WTC11 (cell line): ENCODE results near the gene COL4A1. TPM values are rescaled to one million over a fixed set of nuclear protein-coding genes. Genes with fewer than 3 reads are reported as not detected.
A peak's percentile ranks its signal among the peaks of the same experiment; 100 is the strongest.

ENCODE experiments used
- ATAC-seq: fragments of 200-7000 bp; cut with Tn5 transposase; 2 replicates; pipeline ENCODE4 v1.10.0; 2021; ENCODE audit warnings: mild to moderate bottlenecking, moderate library complexity
- CTCF ChIA-PET: fragments of 300-600 bp; sonication (Branson Sonifier 250); formaldehyde crosslinking; loops from one replicate; lab custom pipeline; 2021; ENCODE audit warnings: antibody characterized with exemption; lab: Charles Lee
- POLR2A ChIA-PET: fragments of 350-600 bp; sonication (Branson Sonifier 250); formaldehyde crosslinking; loops from one replicate; lab custom pipeline; 2021; ENCODE audit warnings: antibody characterized with exemption; lab: Charles Lee
- DNase-seq: peaks from one replicate; pipeline ENCODE4 v3.0.0; 2021; ENCODE audit warnings: low spot score
- H3K27ac Mint-ChIP-seq: 2 replicates; pipeline ENCODE4 v1.8.0; 2021; ENCODE audit warnings: mixed read lengths
- H3K27me3 Mint-ChIP-seq: 2 replicates; pipeline ENCODE4 v1.8.0; 2021; ENCODE audit warnings: low read depth, mild to moderate bottlenecking, moderate library complexity, mixed read lengths
- H3K36me3 Mint-ChIP-seq: 2 replicates; pipeline ENCODE4 v1.8.0; 2021; ENCODE audit warnings: mixed read lengths
- H3K4me1 Mint-ChIP-seq: 2 replicates; pipeline ENCODE4 v1.8.0; 2022; ENCODE audit warnings: mixed read lengths
- H3K4me3 Mint-ChIP-seq: 2 replicates; pipeline ENCODE4 v1.8.0; 2021; ENCODE audit warnings: mild to moderate bottlenecking, moderate library complexity, mixed read lengths
- H3K9me3 Mint-ChIP-seq: 2 replicates; pipeline ENCODE4 v1.8.0; 2021; ENCODE audit warnings: mixed read lengths
- ATF1 ChIP-seq: sonication (generic); formaldehyde crosslinking; IDR thresholded peaks from 2 replicates; pipeline ENCODE4 v1.8.1; 2023; ENCODE audit warnings: mild to moderate bottlenecking, moderate library complexity, missing genetic modification reagents
- ELF4 ChIP-seq: sonication (generic); formaldehyde crosslinking; IDR thresholded peaks from 2 replicates; pipeline ENCODE4 v1.8.1; 2022; ENCODE audit warnings: low read depth, mild to moderate bottlenecking, moderate library complexity, missing genetic modification reagents
- EMX1 ChIP-seq: fragments of 250-450 bp; sonication (Bioruptor Pico); IDR thresholded peaks from 2 replicates; pipeline ENCODE4 v1.8.0; 2021; ENCODE audit warnings: mild to moderate bottlenecking
- ETV6 ChIP-seq: sonication (generic); formaldehyde crosslinking; IDR thresholded peaks from 2 replicates; pipeline ENCODE4 v1.8.1; 2022; ENCODE audit warnings: mild to moderate bottlenecking, missing genetic modification reagents
- FOXK1 ChIP-seq: sonication (generic); formaldehyde crosslinking; IDR thresholded peaks from 2 replicates; pipeline ENCODE4 v1.8.0; 2022; ENCODE audit warnings: mild to moderate bottlenecking, moderate library complexity, missing genetic modification reagents
- GABPB1 ChIP-seq: sonication (generic); formaldehyde crosslinking; IDR thresholded peaks from 2 replicates; pipeline ENCODE4 v1.8.1; 2023; ENCODE audit warnings: mild to moderate bottlenecking, missing genetic modification reagents
- HMGA2 ChIP-seq: fragments of 250-450 bp; sonication (Bioruptor Pico); IDR thresholded peaks from 2 replicates; pipeline ENCODE4 v1.4.0; 2021; ENCODE audit warnings: mild to moderate bottlenecking, moderate library complexity
- MXD4 ChIP-seq: fragments of 250-450 bp; sonication (Bioruptor Pico); IDR thresholded peaks from 2 replicates; pipeline ENCODE4 v1.8.0; 2021; ENCODE audit warnings: mild to moderate bottlenecking, moderate library complexity, borderline replicate concordance
- MYBL2 ChIP-seq: sonication (generic); formaldehyde crosslinking; IDR thresholded peaks from 2 replicates; pipeline ENCODE4 v1.8.1; 2023; ENCODE audit warnings: mild to moderate bottlenecking, moderate library complexity, missing genetic modification reagents
- RELA ChIP-seq: sonication (generic); formaldehyde crosslinking; IDR thresholded peaks from 2 replicates; pipeline ENCODE4 v1.8.1; 2022; ENCODE audit warnings: missing genetic modification reagents, mild to moderate bottlenecking, borderline replicate concordance
- TCF7 ChIP-seq: sonication (generic); formaldehyde crosslinking; IDR thresholded peaks from 2 replicates; pipeline ENCODE4 v1.8.0; 2022; ENCODE audit warnings: mild to moderate bottlenecking, low read depth, missing genetic modification reagents, moderate library complexity
- ZNF219 ChIP-seq: sonication (generic); formaldehyde crosslinking; IDR thresholded peaks from 2 replicates; pipeline ENCODE4 v1.8.0; 2023; ENCODE audit warnings: missing genetic modification reagents, mild to moderate bottlenecking, borderline replicate concordance
- ZNF232 ChIP-seq: sonication (generic); formaldehyde crosslinking; IDR thresholded peaks from 2 replicates; pipeline ENCODE4 v1.8.0; 2022; ENCODE audit warnings: mild to moderate bottlenecking, missing genetic modification reagents
- ZNF317 ChIP-seq: sonication (generic); formaldehyde crosslinking; IDR thresholded peaks from 2 replicates; pipeline ENCODE4 v1.8.1; 2023; ENCODE audit warnings: low read depth, mild to moderate bottlenecking, moderate library complexity, missing genetic modification reagents, borderline replicate concordance
- ZNF416 ChIP-seq: fragments of 250-450 bp; sonication (Bioruptor Pico); IDR thresholded peaks from 2 replicates; pipeline ENCODE4 v1.9.0; 2021; ENCODE audit warnings: mild to moderate bottlenecking, inconsistent platforms
- total RNA-seq: library from RNA; stranded (reverse); gene quantifications from 3 replicates; pipeline ENCODE4 v1.2.3, GENCODE V29; 2021
- TF ChIP-seq, protein P1 (sequence below): sonication (generic); formaldehyde crosslinking; IDR thresholded peaks from 2 replicates; pipeline ENCODE4 v1.8.1; 2022; ENCODE audit warnings: mild to moderate bottlenecking, moderate library complexity, missing genetic modification reagents
- TF ChIP-seq, protein P2 (sequence below): fragments of 250-450 bp; sonication (Bioruptor Pico); conservative IDR thresholded peaks from 2 replicates; pipeline ENCODE4 v1.9.0; 2021; ENCODE audit warnings: mild to moderate bottlenecking
- TF ChIP-seq, protein P3 (sequence below): sonication (generic); formaldehyde crosslinking; IDR thresholded peaks from 2 replicates; pipeline ENCODE4 v1.8.1; 2022; ENCODE audit warnings: missing genetic modification reagents, borderline replicate concordance
- TF ChIP-seq, protein P4 (sequence below): sonication (generic); formaldehyde crosslinking; IDR thresholded peaks from 2 replicates; pipeline ENCODE4 v1.8.0; 2022; ENCODE audit warnings: mild to moderate bottlenecking, missing genetic modification reagents
- TF ChIP-seq, protein P5 (sequence below): sonication (generic); formaldehyde crosslinking; conservative IDR thresholded peaks from 2 replicates; pipeline ENCODE4 v1.8.1; 2023; ENCODE audit warnings: mild to moderate bottlenecking, low read depth, missing genetic modification reagents, moderate library complexity
- TF ChIP-seq, protein P6 (sequence below): sonication (generic); formaldehyde crosslinking; IDR thresholded peaks from 2 replicates; pipeline ENCODE4 v1.8.1; 2022; ENCODE audit warnings: mild to moderate bottlenecking, missing genetic modification reagents, moderate library complexity, borderline replicate concordance

COL4A1 gene
- total RNA-seq, 1 experiment from 2014 or later, result 89.6 TPM

DNA sequence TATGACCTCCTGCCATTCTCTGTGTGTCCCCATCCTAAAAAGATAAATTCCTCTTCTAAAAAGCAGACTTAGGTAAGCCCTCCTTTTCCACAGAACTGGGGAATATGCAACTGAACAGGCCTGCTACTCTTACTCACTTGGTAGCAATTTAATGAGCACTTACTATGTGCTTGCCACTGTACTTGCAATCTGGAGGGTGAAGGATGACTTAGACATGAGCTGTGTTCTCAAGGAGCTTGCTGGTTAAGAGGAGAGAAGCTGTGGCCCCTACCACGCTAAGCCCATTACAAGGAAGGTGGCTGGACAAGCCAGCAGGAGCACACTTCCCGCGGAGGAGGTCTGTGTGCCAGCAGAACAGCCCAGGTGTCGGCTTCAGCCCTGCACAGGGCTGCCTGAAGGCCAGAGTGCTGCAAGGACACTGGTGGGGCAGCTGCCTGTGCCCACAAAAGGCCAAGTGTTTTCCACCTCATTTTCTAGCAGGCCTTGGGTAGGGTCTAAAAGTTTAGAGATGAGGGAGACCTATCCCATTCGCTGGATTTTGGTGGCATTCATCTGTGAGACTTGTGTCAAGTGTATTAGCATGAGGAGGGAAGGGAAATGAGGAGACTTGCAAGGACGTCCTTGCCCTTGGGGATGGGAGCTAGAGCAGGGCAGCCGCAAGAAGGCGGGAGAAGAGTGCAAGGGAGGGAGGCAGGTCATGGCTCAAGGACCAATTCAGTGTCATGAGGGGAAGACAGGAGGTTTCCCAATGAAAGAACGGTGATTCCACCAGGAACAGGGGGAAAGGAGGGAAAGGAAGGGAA lies 52.0 kb downstream of the COL4A1 start:
- CTCF ChIA-PET, result no interaction called here
- TF ChIP-seq ETV6 (CRISPR knock-in tag), result peak; percentile 32; the same call in 1 of the 2 replicates
- TF ChIP-seq, protein P1, sequence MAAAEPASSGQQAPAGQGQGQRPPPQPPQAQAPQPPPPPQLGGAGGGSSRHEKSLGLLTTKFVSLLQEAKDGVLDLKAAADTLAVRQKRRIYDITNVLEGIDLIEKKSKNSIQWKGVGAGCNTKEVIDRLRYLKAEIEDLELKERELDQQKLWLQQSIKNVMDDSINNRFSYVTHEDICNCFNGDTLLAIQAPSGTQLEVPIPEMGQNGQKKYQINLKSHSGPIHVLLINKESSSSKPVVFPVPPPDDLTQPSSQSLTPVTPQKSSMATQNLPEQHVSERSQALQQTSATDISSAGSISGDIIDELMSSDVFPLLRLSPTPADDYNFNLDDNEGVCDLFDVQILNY (CRISPR knock-in tag), result no peak
- DNase-seq (no peak), ATAC-seq (peak; percentile 65)
- peak overlapping the region; percentile 87 for H3K27ac Mint-ChIP-seq
- peaks cover 5% of the 10 kb centered on the region for H3K4me1 Mint-ChIP-seq
- H3K27me3 Mint-ChIP-seq, result no peaks in the 10 kb centered on the region
- H3K4me3 Mint-ChIP-seq, result no peak overlapping the region
- no peaks in the 10 kb centered on the region for H3K36me3 Mint-ChIP-seq
- no peaks in the 10 kb centered on the region for H3K9me3 Mint-ChIP-seq
- POLR2A ChIA-PET, result no interaction called here

DNA sequence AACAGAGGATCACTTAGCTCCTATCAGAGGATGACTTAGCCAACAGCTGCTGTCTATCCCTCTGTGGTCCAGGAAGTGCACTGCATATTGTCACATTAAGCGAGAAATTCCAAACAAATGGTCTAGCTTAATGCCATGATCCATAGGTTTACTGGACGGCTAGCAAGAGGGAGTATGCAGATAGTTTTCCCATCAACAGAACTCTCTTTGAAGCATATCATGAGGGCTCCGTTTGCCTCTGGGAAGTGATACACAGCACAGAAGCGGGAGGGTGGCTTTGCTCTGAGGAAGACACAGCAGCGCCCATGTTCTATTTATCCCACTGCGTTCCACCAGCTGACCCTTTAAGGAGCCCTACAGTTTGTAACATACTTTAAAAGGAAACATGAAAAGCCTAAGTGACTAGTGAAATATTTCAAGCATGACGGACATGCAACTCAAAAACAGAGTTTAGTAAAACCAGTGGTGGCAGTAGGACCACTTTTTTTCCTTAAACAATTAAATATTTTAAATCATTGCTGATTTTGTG lies 52.7 kb downstream of the COL4A1 start:
- Mint-ChIP-seq H3K27me3 (no peaks in the 10 kb centered on the region), H3K36me3 (no peaks in the 10 kb centered on the region), H3K9me3 (no peaks in the 10 kb centered on the region), H3K27ac (no peak overlapping the region; the same call in 1 of the 2 replicates), H3K4me1 (peaks cover 5% of the 10 kb centered on the region), H3K4me3 (no peak overlapping the region)
- DNase-seq, result no peak
- no peak for TF ChIP-seq GABPB1 (CRISPR knock-in tag)
- TF ChIP-seq, protein P2, sequence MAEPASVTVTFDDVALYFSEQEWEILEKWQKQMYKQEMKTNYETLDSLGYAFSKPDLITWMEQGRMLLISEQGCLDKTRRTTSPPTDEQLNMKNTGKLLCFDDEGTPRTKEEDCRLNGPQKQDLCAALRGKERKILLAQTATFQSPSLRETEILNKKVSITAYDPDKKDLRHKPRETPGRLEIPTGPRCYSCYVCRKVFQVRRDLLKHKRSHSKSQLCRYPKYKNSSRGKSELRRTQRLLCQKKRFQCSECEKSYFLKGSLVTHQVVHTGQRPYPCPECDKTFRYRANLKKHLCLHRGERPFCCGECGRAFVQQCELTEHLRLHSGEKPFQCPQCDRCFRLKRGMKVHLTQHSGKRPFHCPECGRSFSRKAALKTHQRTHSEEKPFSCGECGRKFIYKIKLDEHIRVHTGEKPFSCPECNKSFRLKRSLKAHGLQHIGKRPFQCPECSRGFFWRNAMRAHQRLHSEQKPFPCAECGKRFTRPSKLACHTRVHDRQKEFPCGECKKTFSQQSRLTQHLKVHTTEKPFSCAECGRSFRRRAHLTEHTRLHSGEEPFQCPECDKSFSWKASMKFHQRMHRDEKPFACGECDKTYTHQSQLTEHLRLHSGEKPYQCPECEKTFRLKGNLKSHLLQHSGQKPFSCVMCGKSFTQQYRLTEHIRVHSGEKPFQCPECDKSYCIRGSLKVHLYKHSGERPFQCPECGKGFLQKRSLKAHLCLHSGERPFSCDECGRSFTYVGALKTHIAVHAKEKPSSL, result no peak
- no peak for TF ChIP-seq ELF4 (CRISPR knock-in tag)
- TF ChIP-seq TCF7 (CRISPR knock-in tag), result no peak
- TF ChIP-seq, protein P3, sequence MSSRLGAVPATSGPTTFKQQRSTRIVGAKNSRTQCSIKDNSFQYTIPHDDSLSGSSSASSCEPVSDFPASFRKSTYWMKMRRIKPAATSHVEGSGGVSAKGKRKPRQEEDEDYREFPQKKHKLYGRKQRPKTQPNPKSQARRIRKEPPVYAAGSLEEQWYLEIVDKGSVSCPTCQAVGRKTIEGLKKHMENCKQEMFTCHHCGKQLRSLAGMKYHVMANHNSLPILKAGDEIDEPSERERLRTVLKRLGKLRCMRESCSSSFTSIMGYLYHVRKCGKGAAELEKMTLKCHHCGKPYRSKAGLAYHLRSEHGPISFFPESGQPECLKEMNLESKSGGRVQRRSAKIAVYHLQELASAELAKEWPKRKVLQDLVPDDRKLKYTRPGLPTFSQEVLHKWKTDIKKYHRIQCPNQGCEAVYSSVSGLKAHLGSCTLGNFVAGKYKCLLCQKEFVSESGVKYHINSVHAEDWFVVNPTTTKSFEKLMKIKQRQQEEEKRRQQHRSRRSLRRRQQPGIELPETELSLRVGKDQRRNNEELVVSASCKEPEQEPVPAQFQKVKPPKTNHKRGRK, result no peak
- TF ChIP-seq, protein P4, sequence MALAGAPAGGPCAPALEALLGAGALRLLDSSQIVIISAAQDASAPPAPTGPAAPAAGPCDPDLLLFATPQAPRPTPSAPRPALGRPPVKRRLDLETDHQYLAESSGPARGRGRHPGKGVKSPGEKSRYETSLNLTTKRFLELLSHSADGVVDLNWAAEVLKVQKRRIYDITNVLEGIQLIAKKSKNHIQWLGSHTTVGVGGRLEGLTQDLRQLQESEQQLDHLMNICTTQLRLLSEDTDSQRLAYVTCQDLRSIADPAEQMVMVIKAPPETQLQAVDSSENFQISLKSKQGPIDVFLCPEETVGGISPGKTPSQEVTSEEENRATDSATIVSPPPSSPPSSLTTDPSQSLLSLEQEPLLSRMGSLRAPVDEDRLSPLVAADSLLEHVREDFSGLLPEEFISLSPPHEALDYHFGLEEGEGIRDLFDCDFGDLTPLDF (CRISPR knock-in tag), result no peak
- TF ChIP-seq ZNF416 (CRISPR knock-in tag), result no peak
- no peak for TF ChIP-seq MYBL2 (CRISPR knock-in tag)
- no peak for TF ChIP-seq ZNF317
- no peak for TF ChIP-seq EMX1 (CRISPR knock-in tag)
- TF ChIP-seq ZNF232 (CRISPR knock-in tag), result no peak
- no peak for TF ChIP-seq RELA (CRISPR knock-in tag)
- TF ChIP-seq, protein P5, sequence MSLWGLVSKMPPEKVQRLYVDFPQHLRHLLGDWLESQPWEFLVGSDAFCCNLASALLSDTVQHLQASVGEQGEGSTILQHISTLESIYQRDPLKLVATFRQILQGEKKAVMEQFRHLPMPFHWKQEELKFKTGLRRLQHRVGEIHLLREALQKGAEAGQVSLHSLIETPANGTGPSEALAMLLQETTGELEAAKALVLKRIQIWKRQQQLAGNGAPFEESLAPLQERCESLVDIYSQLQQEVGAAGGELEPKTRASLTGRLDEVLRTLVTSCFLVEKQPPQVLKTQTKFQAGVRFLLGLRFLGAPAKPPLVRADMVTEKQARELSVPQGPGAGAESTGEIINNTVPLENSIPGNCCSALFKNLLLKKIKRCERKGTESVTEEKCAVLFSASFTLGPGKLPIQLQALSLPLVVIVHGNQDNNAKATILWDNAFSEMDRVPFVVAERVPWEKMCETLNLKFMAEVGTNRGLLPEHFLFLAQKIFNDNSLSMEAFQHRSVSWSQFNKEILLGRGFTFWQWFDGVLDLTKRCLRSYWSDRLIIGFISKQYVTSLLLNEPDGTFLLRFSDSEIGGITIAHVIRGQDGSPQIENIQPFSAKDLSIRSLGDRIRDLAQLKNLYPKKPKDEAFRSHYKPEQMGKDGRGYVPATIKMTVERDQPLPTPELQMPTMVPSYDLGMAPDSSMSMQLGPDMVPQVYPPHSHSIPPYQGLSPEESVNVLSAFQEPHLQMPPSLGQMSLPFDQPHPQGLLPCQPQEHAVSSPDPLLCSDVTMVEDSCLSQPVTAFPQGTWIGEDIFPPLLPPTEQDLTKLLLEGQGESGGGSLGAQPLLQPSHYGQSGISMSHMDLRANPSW, result no peak
- TF ChIP-seq, protein P6, sequence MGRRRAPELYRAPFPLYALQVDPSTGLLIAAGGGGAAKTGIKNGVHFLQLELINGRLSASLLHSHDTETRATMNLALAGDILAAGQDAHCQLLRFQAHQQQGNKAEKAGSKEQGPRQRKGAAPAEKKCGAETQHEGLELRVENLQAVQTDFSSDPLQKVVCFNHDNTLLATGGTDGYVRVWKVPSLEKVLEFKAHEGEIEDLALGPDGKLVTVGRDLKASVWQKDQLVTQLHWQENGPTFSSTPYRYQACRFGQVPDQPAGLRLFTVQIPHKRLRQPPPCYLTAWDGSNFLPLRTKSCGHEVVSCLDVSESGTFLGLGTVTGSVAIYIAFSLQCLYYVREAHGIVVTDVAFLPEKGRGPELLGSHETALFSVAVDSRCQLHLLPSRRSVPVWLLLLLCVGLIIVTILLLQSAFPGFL, result no peak
- no peak for TF ChIP-seq HMGA2 (CRISPR knock-in tag)
- TF ChIP-seq FOXK1 (CRISPR knock-in tag), result no peak
- TF ChIP-seq ATF1 (CRISPR knock-in tag), result no peak
- no peak for TF ChIP-seq ZNF219 (CRISPR knock-in tag)
- no peak for TF ChIP-seq MXD4 (CRISPR knock-in tag)
- ChIA-PET CTCF (no interaction called here), POLR2A (no interaction called here)
- no peak for ATAC-seq
